ENCODE results near the gene OR1E1. TPM values are rescaled to one million over a fixed set of nuclear protein-coding genes. Genes with fewer than 3 reads are reported as not detected.
"Not testable (repeated sequence)": the region's sequence is repeated elsewhere in the genome, so short reads cannot be mapped to it uniquely, and the experiment has no call there.

OR1E1 gene
- not detected for total RNA-seq

GRCh38 chr17:3398310-3398709, at the start of gene OR1E1:
Gene OR1E1, minus strand, starts transcription at chr17:3398410. Its CDS starts 0 bp downstream, at chr17:3398410.
- Mint-ChIP-seq H3K27ac (no peak within 1 kb of the TSS), H3K9me3 (peaks cover 3 to 4% of the 10 kb centered on the region in 2 donors), H3K4me3 (no peak within 1 kb of the TSS), H3K27me3 (ENCODE audit: low read depth) (peaks cover 20% of the 10 kb centered on the region), H3K36me3 (ENCODE audit: insufficient read depth in 2 of 2) (no peaks in the 10 kb centered on the region), H3K4me1 (ENCODE audit: low read depth) (no peaks in the 10 kb centered on the region)
- DNase-seq: no peak
- ATAC-seq (replicated peaks in 1 of 2): no peak

GRCh38 chr17:3447625-3448024, 49.4 kb upstream of the OR1E1 start:
- Mint-ChIP-seq H3K36me3 (ENCODE audit: insufficient read depth in 2 of 2) (no peaks in the 10 kb centered on the region), H3K4me3 (no peak overlapping the region), H3K27me3 (ENCODE audit: low read depth) (peaks cover 10% of the 10 kb centered on the region), H3K27ac (no peak overlapping the region), H3K4me1 (ENCODE audit: low read depth) (no peaks in the 10 kb centered on the region), H3K9me3 (no peaks in the 10 kb centered on the region)
- peak in 1 of 2 donors; percentile 25 for ATAC-seq (replicated peaks in 1 of 2)
- no peak for DNase-seq

GRCh38 chr17:3440451-3440850, 42.2 kb upstream of the OR1E1 start:
- no peaks in the 10 kb centered on the region for H3K4me1 Mint-ChIP-seq (ENCODE audit: low read depth)
- H3K27me3 Mint-ChIP-seq (ENCODE audit: low read depth): peaks cover 24% of the 10 kb centered on the region
- H3K27ac Mint-ChIP-seq: no peak overlapping the region
- H3K9me3 Mint-ChIP-seq: no peaks in the 10 kb centered on the region
- no peak for ATAC-seq (replicated peaks in 1 of 2)
- DNase-seq: no peak
- H3K4me3 Mint-ChIP-seq: no peak overlapping the region
- H3K36me3 Mint-ChIP-seq (ENCODE audit: insufficient read depth in 2 of 2): no peaks in the 10 kb centered on the region

- Mint-ChIP-seq H3K36me3 (ENCODE audit: insufficient read depth in 2 of 2) (no peaks in the 10 kb centered on the region), H3K4me1 (ENCODE audit: low read depth) (no peaks in the 10 kb centered on the region), H3K9me3 (no peaks in the 10 kb centered on the region), H3K27me3 (ENCODE audit: low read depth) (peaks cover 24% of the 10 kb centered on the region), H3K4me3 (no peak overlapping the region), H3K27ac (no peak overlapping the region)
- no peak for DNase-seq
- ATAC-seq (replicated peaks in 1 of 2): no peak
Observed at GRCh38 chr17:3438368-3438767, 40.2 kb upstream of the OR1E1 start.

- Mint-ChIP-seq H3K9me3 (peaks cover 0 to 2% of the 10 kb centered on the region in 2 donors), H3K36me3 (ENCODE audit: insufficient read depth in 2 of 2) (no peaks in the 10 kb centered on the region), H3K4me3 (no peak within 1 kb of the TSS), H3K27ac (no peak within 1 kb of the TSS), H3K27me3 (ENCODE audit: low read depth) (peaks cover 5% of the 10 kb centered on the region), H3K4me1 (ENCODE audit: low read depth) (no peaks in the 10 kb centered on the region)
- no peak for ATAC-seq (replicated peaks in 1 of 2)
- DNase-seq: no peak
Observed at GRCh38 chr17:3433741-3434140, 35.5 kb upstream of the OR1E1 start, which contains the start of gene OR1E2. Gene OR1E2, minus strand, starts transcription at chr17:3433841. Its CDS starts 0 bp downstream, at chr17:3433841.

- H3K4me3 Mint-ChIP-seq; H3K36me3 Mint-ChIP-seq (ENCODE audit: insufficient read depth in 2 of 2); ATAC-seq (replicated peaks in 1 of 2); H3K9me3 Mint-ChIP-seq; H3K4me1 Mint-ChIP-seq (ENCODE audit: low read depth); H3K27me3 Mint-ChIP-seq (ENCODE audit: low read depth); H3K27ac Mint-ChIP-seq: not testable (repeated sequence)
- DNase-seq: peak; percentile 6 to 14
Observed at GRCh38 chr17:3433215-3433614, 35.0 kb upstream of the OR1E1 start.

- Mint-ChIP-seq H3K27me3 (ENCODE audit: low read depth) (peaks cover 12% of the 10 kb centered on the region), H3K4me1 (ENCODE audit: low read depth) (no peaks in the 10 kb centered on the region), H3K36me3 (ENCODE audit: insufficient read depth in 2 of 2) (no peaks in the 10 kb centered on the region), H3K4me3 (no peak overlapping the region), H3K27ac (no peak overlapping the region), H3K9me3 (no peaks in the 10 kb centered on the region)
- DNase-seq (no peak), ATAC-seq (replicated peaks in 1 of 2) (no peak)
Observed at GRCh38 chr17:3418222-3418621, 20.0 kb upstream of the OR1E1 start.

GRCh38 chr17:3415610-3416009, 17.4 kb upstream of the OR1E1 start:
- no peaks in the 10 kb centered on the region for H3K36me3 Mint-ChIP-seq (ENCODE audit: insufficient read depth in 2 of 2)
- DNase-seq: no peak
- no peak overlapping the region for H3K27ac Mint-ChIP-seq
- no peaks in the 10 kb centered on the region for H3K9me3 Mint-ChIP-seq
- H3K4me1 Mint-ChIP-seq (ENCODE audit: low read depth): no peaks in the 10 kb centered on the region
- no peak overlapping the region for H3K4me3 Mint-ChIP-seq
- no peak for ATAC-seq (replicated peaks in 1 of 2)
- peaks cover 20% of the 10 kb centered on the region for H3K27me3 Mint-ChIP-seq (ENCODE audit: low read depth)

- not testable (repeated sequence) for ATAC-seq (replicated peaks in 1 of 2); DNase-seq; H3K27ac Mint-ChIP-seq; H3K36me3 Mint-ChIP-seq (ENCODE audit: insufficient read depth in 2 of 2); H3K9me3 Mint-ChIP-seq; H3K4me1 Mint-ChIP-seq (ENCODE audit: low read depth); H3K4me3 Mint-ChIP-seq
- H3K27me3 Mint-ChIP-seq (ENCODE audit: low read depth): peaks cover 21% of the 10 kb centered on the region
Observed at GRCh38 chr17:3412216-3412615, 14.0 kb upstream of the OR1E1 start.

GRCh38 chr17:3411070-3411469, 12.9 kb upstream of the OR1E1 start, which contains the start of gene OR3A3:
Gene OR3A3, plus strand, starts transcription at chr17:3411370.
- Mint-ChIP-seq H3K27me3 (ENCODE audit: low read depth) (peaks cover 21% of the 10 kb centered on the region), H3K36me3 (ENCODE audit: insufficient read depth in 2 of 2) (peaks cover 4 to 5% of the 10 kb centered on the region in 2 donors), H3K4me1 (ENCODE audit: low read depth) (no peaks in the 10 kb centered on the region), H3K4me3 (no peak within 1 kb of the TSS), H3K27ac (no peak within 1 kb of the TSS), H3K9me3 (peaks cover 5 to 6% of the 10 kb centered on the region in 2 donors)
- no peak for DNase-seq
- ATAC-seq (replicated peaks in 1 of 2): no peak

- not testable (repeated sequence) for H3K27me3 Mint-ChIP-seq (ENCODE audit: low read depth); H3K27ac Mint-ChIP-seq; H3K36me3 Mint-ChIP-seq (ENCODE audit: insufficient read depth in 2 of 2); H3K9me3 Mint-ChIP-seq; DNase-seq; H3K4me1 Mint-ChIP-seq (ENCODE audit: low read depth); H3K4me3 Mint-ChIP-seq; ATAC-seq (replicated peaks in 1 of 2)
Observed at GRCh38 chr17:3403856-3404255, 5.6 kb upstream of the OR1E1 start.

- no peaks in the 10 kb centered on the region for H3K36me3 Mint-ChIP-seq (ENCODE audit: insufficient read depth in 2 of 2)
- peaks cover 14% of the 10 kb centered on the region for H3K27me3 Mint-ChIP-seq (ENCODE audit: low read depth)
- ATAC-seq (replicated peaks in 1 of 2) (no peak), DNase-seq (no peak)
- peaks cover 3 to 7% of the 10 kb centered on the region in 2 donors for H3K9me3 Mint-ChIP-seq
- no peaks in the 10 kb centered on the region for H3K4me1 Mint-ChIP-seq (ENCODE audit: low read depth)
- no peak overlapping the region for H3K27ac Mint-ChIP-seq
- no peak overlapping the region for H3K4me3 Mint-ChIP-seq
Observed at GRCh38 chr17:3401786-3402185, 3.6 kb upstream of the OR1E1 start.

GRCh38 chr17:3400055-3400454, 1.8 kb upstream of the OR1E1 start:
- no peaks in the 10 kb centered on the region for H3K4me1 Mint-ChIP-seq (ENCODE audit: low read depth)
- DNase-seq: no peak
- H3K27me3 Mint-ChIP-seq (ENCODE audit: low read depth): peaks cover 20% of the 10 kb centered on the region
- no peaks in the 10 kb centered on the region for H3K36me3 Mint-ChIP-seq (ENCODE audit: insufficient read depth in 2 of 2)
- H3K4me3 Mint-ChIP-seq: no peak overlapping the region
- H3K9me3 Mint-ChIP-seq: peaks cover 3 to 4% of the 10 kb centered on the region in 2 donors
- no peak for ATAC-seq (replicated peaks in 1 of 2)
- no peak overlapping the region for H3K27ac Mint-ChIP-seq

- not testable (repeated sequence) for H3K27ac Mint-ChIP-seq; DNase-seq; H3K4me3 Mint-ChIP-seq; H3K4me1 Mint-ChIP-seq (ENCODE audit: low read depth); H3K36me3 Mint-ChIP-seq (ENCODE audit: insufficient read depth in 2 of 2); ATAC-seq (replicated peaks in 1 of 2); H3K9me3 Mint-ChIP-seq
- peaks cover 20% of the 10 kb centered on the region for H3K27me3 Mint-ChIP-seq (ENCODE audit: low read depth)
Observed at GRCh38 chr17:3397801-3398200, 409 bp downstream of the OR1E1 start.
